Head of caudate nucleus (tissue), 42 donors: ENCODE data around the gene ZNF682.
A peak's percentile ranks its signal among the peaks of the same experiment; 100 is the strongest.
"Not testable (repeated sequence)": the region's sequence is repeated elsewhere in the genome, so short reads cannot be mapped to it uniquely, and the experiment has no call there.

Experiments used
- DNase-seq, 42 donors: peaks; one replicate each; pipeline versions ENCODE4 v3.0.0 to v3.0.0-alpha.2; 2020 to 2021; ENCODE audit warnings: mixed read lengths in 7 of 42
- intact Hi-C: fragments of 100-400 bp; cut with DNase I; formaldehyde crosslinking; loops from one replicate; pipeline ENCODE4 v1.15.0; 2022

Gene ZNF682

DNA sequence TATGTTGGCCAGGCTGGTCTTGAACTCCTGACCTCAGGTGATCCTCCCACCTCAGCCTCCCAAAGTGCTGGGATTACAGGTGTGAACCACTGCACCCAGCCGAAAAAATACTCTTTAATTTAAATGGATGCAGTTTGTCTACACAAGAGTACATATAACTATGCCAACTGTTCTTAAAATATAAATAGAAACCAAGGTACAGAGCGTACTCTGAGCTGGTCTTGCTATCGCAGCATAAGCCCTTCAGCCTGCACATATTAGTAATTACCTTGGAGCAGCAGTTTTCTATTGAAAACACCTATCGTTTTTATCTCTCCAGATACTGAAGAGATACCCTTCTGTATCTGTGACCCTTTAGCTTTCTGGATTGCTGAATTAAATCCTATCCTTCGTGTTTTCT lies 3.4 kb downstream of the ZNF682 start:
- intact Hi-C loops: no loop called here
- DNase-seq: no peak

GRCh38 chr19:20028611-20029010 lies 10.7 kb downstream of the ZNF682 start:
- intact Hi-C loops: no loop called here
- peak in 8 of 42 donors; percentile 10 to 75 (median 24) for DNase-seq

GRCh38 chr19:20005741-20006140 lies 33.6 kb downstream of the ZNF682 start:
- intact Hi-C loops: no loop called here
- DNase-seq: no peak

DNA sequence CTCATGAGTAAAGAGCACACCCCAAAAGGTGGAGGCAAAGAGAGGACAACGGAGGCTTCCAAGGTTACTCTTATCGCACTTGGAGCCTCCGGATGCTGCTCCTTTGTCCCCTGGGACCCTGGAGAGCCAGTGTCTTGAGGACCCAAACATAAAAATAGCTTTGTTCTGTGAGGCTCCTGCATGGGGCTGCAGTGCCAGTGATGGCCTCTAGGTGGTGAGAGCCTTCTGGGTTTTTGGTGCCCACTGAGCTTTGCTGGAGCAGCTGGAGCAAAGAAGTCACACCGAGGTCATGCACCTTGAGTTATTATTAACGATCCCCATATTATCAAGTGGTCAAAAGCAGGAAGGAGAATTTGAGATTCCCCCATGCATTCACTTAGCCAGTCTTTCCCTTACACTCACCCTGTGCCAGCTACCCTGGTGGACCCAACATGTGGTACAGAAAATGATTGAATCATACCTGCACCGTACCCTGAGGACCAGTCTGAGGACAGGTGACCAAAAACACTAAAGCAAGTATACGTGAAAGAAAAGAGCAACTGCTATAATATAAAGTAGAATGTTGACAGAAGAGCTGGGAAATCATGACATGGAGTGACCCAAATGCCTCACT lies 41.5 kb downstream of the ZNF682 start:
- DNase-seq: peak in 39 of 42 donors; percentile 4 to 83 (median 39)
- intact Hi-C loops: no loop called here

GRCh38 chr19:19966862-19967261 lies 72.4 kb downstream of the ZNF682 start:
- intact Hi-C loops: no loop called here
- DNase-seq: no peak

GRCh38 chr19:19966126-19966525 lies 73.2 kb downstream of the ZNF682 start:
- intact Hi-C loops, DNase-seq: not testable (repeated sequence)

DNA sequence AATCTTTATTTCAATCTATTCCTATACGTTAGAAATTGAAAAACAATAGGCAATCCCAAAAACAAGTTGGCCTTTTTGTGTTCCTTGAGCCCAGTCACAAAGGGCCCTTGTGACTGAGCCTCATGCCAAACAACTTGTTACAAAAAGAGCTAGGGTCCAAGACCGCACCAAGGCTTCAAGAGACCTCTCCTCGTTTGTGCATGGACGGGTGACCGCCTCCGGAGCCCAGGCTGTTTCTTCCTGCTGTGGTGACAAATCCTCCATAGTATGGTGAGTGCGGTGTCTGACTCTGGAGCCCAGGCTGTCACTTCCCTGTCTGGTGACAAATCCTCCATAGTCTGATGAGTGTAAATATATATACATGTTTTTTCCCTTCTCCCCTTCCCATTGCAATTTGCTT lies 74.9 kb downstream of the ZNF682 start:
- intact Hi-C loops: no loop called here

GRCh38 chr19:19959151-19959799 lies 80.0 kb downstream of the ZNF682 start:
- intact Hi-C loops: loop anchor here (5.0 to 10.0 kb wide), 2 partner anchors 54 to 427 kb away; partner anchors contain the start of gene ZNF93

More for the DNA sequence above, 74.9 kb downstream of the ZNF682 start:
- DNase-seq: no peak

DNA sequence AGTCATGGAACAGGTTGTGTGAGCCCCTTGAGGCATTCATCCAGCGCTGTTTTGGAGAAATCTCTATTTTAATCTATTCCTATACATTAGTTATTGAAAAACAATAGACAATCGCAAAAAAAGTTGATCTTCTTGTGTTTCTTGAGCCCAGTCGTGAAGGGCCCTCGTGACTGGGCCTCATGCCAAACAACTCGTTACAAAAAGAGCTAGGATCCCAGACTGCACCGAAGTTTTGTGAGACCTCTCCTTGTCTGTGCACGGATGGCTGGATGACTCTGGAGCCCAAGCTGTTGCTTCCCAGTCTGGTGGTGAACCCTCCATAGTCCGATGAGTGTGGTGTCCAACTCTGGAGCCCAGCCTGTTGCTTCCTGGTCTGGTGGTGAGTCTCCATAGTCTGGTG lies 81.5 kb downstream of the ZNF682 start:
- intact Hi-C loops: loop anchor here (5.0 to 10.0 kb wide), 2 partner anchors 53 to 425 kb away; partner anchors contain the start of gene ZNF93
- not testable (repeated sequence) for DNase-seq

More at GRCh38 chr19:19959151-19959799, 80.0 kb downstream of the ZNF682 start:
- peak; percentile 36 to 92 (median 81) for DNase-seq

- DNase-seq: peak in 28 of 42 donors; percentile 5 to 67 (median 42)
- intact Hi-C loops: loop anchor here (5.0 to 10.0 kb wide), 2 partner anchors 52 to 424 kb away; partner anchors contain the start of gene ZNF93
Measured at GRCh38 chr19:19956434-19957075, 82.8 kb downstream of the ZNF682 start.

DNA sequence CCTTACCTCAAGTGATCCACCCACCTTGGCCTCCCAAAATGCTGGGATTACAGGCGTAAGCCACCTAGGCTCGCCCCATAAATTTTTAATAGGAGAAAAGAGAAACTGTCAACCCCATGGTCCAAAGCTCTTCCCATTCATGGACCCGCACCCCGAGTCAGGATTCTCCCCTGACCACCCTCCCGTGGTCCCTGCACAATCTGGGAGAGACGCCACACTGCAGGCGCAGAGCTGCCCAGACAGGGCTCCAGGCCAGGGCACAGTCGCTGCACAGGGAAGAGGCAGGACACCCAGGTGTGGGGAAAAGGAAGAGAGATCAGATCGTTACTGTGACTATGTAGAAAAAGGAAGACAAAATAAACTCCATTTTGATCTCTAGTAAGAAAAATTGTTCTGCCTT lies 84.1 kb downstream of the ZNF682 start:
- intact Hi-C loops: loop anchor here (5.0 to 10.0 kb wide), 2 partner anchors 50 to 423 kb away; partner anchors contain the start of gene ZNF93

More for the DNA sequence above, 84.1 kb downstream of the ZNF682 start:
- no peak for DNase-seq
